Kidney epithelial cell (primary cell): ENCODE results near the gene CFAP52. TPM values are rescaled to one million over a fixed set of nuclear protein-coding genes. Genes with fewer than 3 reads are reported as not detected.
"Not testable (repeated sequence)": the region's sequence is repeated elsewhere in the genome, so short reads cannot be mapped to it uniquely, and the experiment has no call there.

Experiments used
- DNase-seq: peaks from one replicate; pipeline ENCODE4 v3.0.0-alpha.2; 2010; ENCODE audit warnings: low read depth
- H3K27me3 ChIP-seq: 2 replicates; pipeline ENCODE4 v1.6.0; 2011; ENCODE audit warnings: low read length; ENCODE audit not compliant: control insufficient read depth, insufficient read depth
- H3K36me3 ChIP-seq: 2 replicates; pipeline ENCODE4 v1.5.1; 2011; ENCODE audit warnings: low read length; ENCODE audit not compliant: control insufficient read depth, insufficient read depth
- H3K4me3 ChIP-seq: 2 replicates; pipeline ENCODE4 v1.5.1; 2011; ENCODE audit warnings: low read depth, mild to moderate bottlenecking, control low read depth, low read length
- total RNA-seq: library from RNA; depleted of rRNA; stranded (reverse); fragments of >200 nt; gene quantifications from 2 replicates; pipeline ENCODE4 v1.2.3, GENCODE V29; 2015
- TF ChIP-seq, protein P1 (sequence below): IDR thresholded peaks from 2 replicates; pipeline ENCODE4 v1.5.1; 2011; ENCODE audit warnings: mild to moderate bottlenecking, moderate library complexity, low read length, control low read depth, inconsistent platforms; ENCODE audit not compliant: insufficient read depth, poor library complexity, severe bottlenecking

CFAP52 gene
- total RNA-seq, 1 donor from 2014 or later, result not detected

- TF ChIP-seq, protein P1, sequence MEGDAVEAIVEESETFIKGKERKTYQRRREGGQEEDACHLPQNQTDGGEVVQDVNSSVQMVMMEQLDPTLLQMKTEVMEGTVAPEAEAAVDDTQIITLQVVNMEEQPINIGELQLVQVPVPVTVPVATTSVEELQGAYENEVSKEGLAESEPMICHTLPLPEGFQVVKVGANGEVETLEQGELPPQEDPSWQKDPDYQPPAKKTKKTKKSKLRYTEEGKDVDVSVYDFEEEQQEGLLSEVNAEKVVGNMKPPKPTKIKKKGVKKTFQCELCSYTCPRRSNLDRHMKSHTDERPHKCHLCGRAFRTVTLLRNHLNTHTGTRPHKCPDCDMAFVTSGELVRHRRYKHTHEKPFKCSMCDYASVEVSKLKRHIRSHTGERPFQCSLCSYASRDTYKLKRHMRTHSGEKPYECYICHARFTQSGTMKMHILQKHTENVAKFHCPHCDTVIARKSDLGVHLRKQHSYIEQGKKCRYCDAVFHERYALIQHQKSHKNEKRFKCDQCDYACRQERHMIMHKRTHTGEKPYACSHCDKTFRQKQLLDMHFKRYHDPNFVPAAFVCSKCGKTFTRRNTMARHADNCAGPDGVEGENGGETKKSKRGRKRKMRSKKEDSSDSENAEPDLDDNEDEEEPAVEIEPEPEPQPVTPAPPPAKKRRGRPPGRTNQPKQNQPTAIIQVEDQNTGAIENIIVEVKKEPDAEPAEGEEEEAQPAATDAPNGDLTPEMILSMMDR, result no peak
- H3K27me3 ChIP-seq, result no peaks in the 10 kb centered on the region
- no peaks in the 10 kb centered on the region for H3K36me3 ChIP-seq
- DNase-seq, result no peak
- H3K4me3 ChIP-seq, result no peak overlapping the region
Measured at GRCh38 chr17:9577373-9577709, 899 bp downstream of the CFAP52 start.

DNA sequence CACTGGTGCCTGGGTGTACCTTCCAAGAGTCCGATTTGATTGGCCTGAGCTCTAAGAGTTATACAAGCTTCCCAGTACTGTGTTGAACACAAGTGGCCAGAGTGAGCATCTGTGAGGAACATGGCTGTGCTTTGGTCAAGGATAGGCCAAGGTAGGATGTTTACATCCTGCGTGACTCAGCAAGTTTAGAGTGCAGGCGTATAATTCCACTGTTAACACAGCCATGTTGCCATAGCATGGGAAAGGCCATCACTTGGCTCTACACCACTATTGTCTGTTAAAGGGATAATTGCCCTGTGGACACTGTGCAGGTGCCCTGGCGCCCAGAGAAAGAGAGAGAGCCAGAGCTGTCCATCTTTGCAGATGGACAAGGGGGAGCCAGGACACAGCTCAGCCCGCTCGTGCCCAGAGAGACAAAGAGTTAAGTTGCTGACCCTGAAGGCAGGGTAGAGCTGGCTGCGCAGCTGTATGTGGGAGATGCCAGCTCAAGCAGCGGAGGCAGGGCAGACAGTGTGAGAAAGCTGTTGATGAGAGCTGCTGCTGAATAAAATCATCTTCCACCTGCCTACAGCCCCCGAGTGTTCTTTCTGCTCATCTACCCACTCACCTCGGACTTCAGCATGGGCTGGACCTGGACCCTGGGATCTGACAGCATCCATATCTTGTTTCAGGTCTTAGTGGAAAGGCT is 11.7 kb downstream of the CFAP52 start:
- TF ChIP-seq, protein P1, result no peak
- Histone ChIP-seq H3K36me3 (no peaks in the 10 kb centered on the region), H3K27me3 (no peaks in the 10 kb centered on the region), H3K4me3 (no peak overlapping the region)
- DNase-seq, result no peak

- no peak for DNase-seq
- TF ChIP-seq, protein P1, result no peak
- no peaks in the 10 kb centered on the region for H3K36me3 ChIP-seq
- no peaks in the 10 kb centered on the region for H3K27me3 ChIP-seq
- H3K4me3 ChIP-seq, result no peak overlapping the region
Measured at GRCh38 chr17:9594065-9594464, 17.6 kb downstream of the CFAP52 start.

DNA sequence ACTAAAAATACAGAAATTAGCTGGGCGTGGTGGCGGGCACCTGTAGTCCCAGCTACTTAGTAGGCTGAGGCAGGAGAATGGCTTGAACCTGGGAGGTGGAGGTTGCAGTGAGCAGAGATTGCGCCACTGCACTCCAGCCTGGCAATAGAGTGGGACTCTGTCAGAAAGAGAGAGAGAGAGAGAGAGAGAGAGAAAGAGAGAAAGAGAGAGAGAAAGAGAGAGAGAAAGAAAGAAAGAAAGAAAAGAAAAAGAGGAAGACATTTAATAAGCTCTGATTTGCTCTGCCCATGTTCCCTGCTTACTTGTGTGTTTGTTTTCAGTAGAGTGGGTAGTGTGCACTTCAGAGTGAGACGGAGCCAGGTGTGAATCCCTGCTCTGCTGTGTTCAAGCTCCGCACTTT is 21.2 kb downstream of the CFAP52 start:
- not testable (repeated sequence) for DNase-seq, H3K27me3 ChIP-seq, H3K4me3 ChIP-seq, H3K36me3 ChIP-seq

DNA sequence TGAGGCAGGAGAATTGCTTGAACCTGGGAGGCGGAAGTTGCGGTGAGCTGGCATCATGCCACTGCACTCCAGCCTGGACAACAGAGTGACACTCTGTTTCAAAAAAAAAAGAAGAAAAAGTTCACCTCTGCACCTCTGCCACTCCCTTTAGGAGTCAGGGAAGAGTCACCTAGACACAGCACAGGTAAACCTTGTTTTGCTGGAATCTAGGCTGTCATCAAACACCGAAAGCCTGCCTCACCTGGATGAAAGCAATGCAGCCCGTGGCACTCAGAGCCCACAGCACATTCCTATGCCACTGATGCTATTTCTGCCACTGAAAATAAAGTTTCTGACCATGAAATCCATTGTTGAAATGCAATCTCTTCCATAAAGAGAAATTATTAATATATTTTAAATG is 22.2 kb downstream of the CFAP52 start:
- TF ChIP-seq, protein P1, result no peak
- Histone ChIP-seq H3K27me3 (no peaks in the 10 kb centered on the region), H3K4me3 (no peak overlapping the region), H3K36me3 (no peaks in the 10 kb centered on the region)
- no peak for DNase-seq

- H3K27me3 ChIP-seq, H3K36me3 ChIP-seq, DNase-seq, H3K4me3 ChIP-seq: not testable (repeated sequence)
Measured at GRCh38 chr17:9604583-9604982, 28.1 kb downstream of the CFAP52 start.

DNA sequence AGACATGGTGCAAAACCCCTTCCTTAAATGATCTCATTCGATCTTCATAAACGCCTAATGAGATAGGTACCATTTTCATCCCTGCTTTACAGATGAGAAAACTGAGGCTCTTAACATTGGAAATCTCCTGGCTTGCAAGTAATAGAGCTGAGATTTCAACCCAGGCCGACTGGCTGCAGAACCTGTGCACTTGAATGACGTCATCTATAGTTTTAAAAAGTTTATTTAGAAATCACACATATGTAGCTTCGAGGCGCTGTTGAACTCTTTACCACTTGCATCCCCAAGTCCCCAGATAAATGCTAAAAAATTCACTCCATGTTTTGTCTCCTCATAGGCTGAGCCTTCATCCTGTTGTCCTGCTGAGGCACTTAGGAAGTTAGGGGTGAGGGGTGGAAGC is 30.0 kb downstream of the CFAP52 start:
- Histone ChIP-seq H3K27me3 (no peaks in the 10 kb centered on the region), H3K36me3 (no peaks in the 10 kb centered on the region), H3K4me3 (no peak overlapping the region)
- DNase-seq, result no peak
- TF ChIP-seq, protein P1, result no peak

DNA sequence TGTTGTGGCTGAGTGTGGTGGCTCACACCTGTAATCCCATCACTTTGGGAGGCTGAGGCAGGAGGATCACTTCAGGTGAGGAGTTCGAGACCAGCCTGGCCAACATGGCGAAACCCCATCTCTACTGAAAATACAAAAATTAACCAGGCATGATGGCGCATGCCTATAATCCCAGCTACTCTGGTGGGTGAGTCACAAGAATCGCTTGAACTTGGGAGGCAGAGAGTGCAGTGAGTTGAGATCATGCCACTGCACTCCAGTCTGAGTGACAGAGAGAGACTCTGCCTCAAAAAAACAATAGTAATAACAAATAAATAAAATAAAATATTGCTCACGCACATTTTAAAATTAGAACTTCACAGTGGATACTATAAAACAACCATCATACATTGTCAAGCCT is 30.6 kb downstream of the CFAP52 start:
- not testable (repeated sequence) for H3K36me3 ChIP-seq, H3K27me3 ChIP-seq, H3K4me3 ChIP-seq, DNase-seq
